Smooth muscle cell (in vitro differentiated cells): ENCODE results near the gene OR1F1. TPM values are rescaled to one million over a fixed set of nuclear protein-coding genes. Genes with fewer than 3 reads are reported as not detected.

ENCODE experiments used
- DNase-seq: peaks from one replicate; lab custom pipeline; 2025; ENCODE audit not compliant: unreplicated experiment; lab: John Stamatoyannopoulos, UW
- H2AFZ ChIP-seq: fragments of 200-600 bp; sonication (generic); 2 replicates; pipeline ENCODE4 v1.6.0; 2016; ENCODE audit warnings: antibody characterized with exemption, low read depth, mild to moderate bottlenecking
- H3F3A ChIP-seq: fragments of 200-600 bp; sonication (generic); 2 replicates; pipeline ENCODE4 v1.6.0; 2017; ENCODE audit warnings: antibody characterized with exemption, low read depth
- H3K27ac ChIP-seq: fragments of 200-600 bp; sonication (generic); 2 replicates; pipeline ENCODE4 v1.5.1; 2016; ENCODE audit warnings: low read depth, mild to moderate bottlenecking
- H3K27me3 ChIP-seq: fragments of 200-600 bp; sonication (generic); 2 replicates; pipeline ENCODE4 v1.6.1; 2016; ENCODE audit warnings: low read depth, mild to moderate bottlenecking
- H3K36me3 ChIP-seq: fragments of 200-600 bp; sonication (generic); 2 replicates; pipeline ENCODE4 v1.5.1; 2016; ENCODE audit warnings: low read depth
- H3K4me1 ChIP-seq: fragments of 200-600 bp; sonication (generic); 2 replicates; pipeline ENCODE4 v1.5.1; 2016; ENCODE audit warnings: low read depth
- H3K4me2 ChIP-seq: fragments of 200-600 bp; sonication (generic); 2 replicates; pipeline ENCODE4 v1.6.0; 2016; ENCODE audit warnings: mild to moderate bottlenecking
- H3K4me3 ChIP-seq: fragments of 200-600 bp; sonication (generic); 2 replicates; pipeline ENCODE4 v1.5.1; 2016; ENCODE audit warnings: mild to moderate bottlenecking
- H3K79me2 ChIP-seq: fragments of 200-600 bp; sonication (generic); 2 replicates; pipeline ENCODE4 v1.6.0; 2016; ENCODE audit warnings: low read depth, mild to moderate bottlenecking
- H3K9ac ChIP-seq: fragments of 200-600 bp; sonication (generic); 2 replicates; pipeline ENCODE4 v1.6.0; 2016; ENCODE audit warnings: low read depth
- H3K9me3 ChIP-seq: fragments of 200-600 bp; sonication (generic); replicated peaks from 2 replicates; pipeline ENCODE4 v1.5.1; 2016; ENCODE audit warnings: low read depth
- H4K20me1 ChIP-seq: fragments of 200-600 bp; sonication (generic); 2 replicates; pipeline ENCODE4 v1.6.0; 2016; ENCODE audit warnings: low read depth
- CTCF ChIP-seq: fragments of 200-600 bp; sonication (generic); IDR thresholded peaks from 2 replicates; pipeline ENCODE4 v1.5.1; 2017; ENCODE audit warnings: borderline replicate concordance, mild to moderate bottlenecking, antibody characterized with exemption; ENCODE audit not compliant: insufficient read depth, poor library complexity, severe bottlenecking
- WGBS: methylation state at CpG from one replicate; pipeline ENCODE4 v1.1.7; 2016; ENCODE audit warnings: low lambda C conversion rate; 5-methylcytosine and 5-hydroxymethylcytosine counted together
- polyA plus RNA-seq: library from polyadenylated mRNA; unstranded; fragments of >200 nt; fragmentation: Nextera tagmentation; extraction: Ambion mirVana; gene quantifications from 2 replicates; pipeline ENCODE4 v1.2.1, GENCODE V29; 2016
- total RNA-seq: library from RNA; depleted of rRNA; stranded (reverse); fragments of >200 nt; gene quantifications from 2 replicates; pipeline ENCODE4 v1.2.3, GENCODE V29; 2014

OR1F1 gene
- total and polyA plus RNA-seq, 2 experiments from 2014 or later = not detected

- Histone ChIP-seq H3K9me3 (no peaks in the 10 kb centered on the region), H3K4me3 (no peak overlapping the region), H3K4me1 (no peaks in the 10 kb centered on the region), H3K79me2 (no peaks in the 10 kb centered on the region), H3K27ac (no peak overlapping the region), H4K20me1 (no peaks in the 10 kb centered on the region), H3F3A (no peaks in the 10 kb centered on the region), H3K36me3 (no peaks in the 10 kb centered on the region), H3K4me2 (no peak overlapping the region), H2AFZ (no peak overlapping the region), H3K27me3 (no peaks in the 10 kb centered on the region), H3K9ac (no peak overlapping the region)
- WGBS = 87% methylated on average over 5 of the region's 5 CpGs
- no peak for TF ChIP-seq CTCF
- no peak for DNase-seq
These were observed 60.6 kb downstream of the OR1F1 start for GRCh38 chr16:3248596-3248995.

DNA sequence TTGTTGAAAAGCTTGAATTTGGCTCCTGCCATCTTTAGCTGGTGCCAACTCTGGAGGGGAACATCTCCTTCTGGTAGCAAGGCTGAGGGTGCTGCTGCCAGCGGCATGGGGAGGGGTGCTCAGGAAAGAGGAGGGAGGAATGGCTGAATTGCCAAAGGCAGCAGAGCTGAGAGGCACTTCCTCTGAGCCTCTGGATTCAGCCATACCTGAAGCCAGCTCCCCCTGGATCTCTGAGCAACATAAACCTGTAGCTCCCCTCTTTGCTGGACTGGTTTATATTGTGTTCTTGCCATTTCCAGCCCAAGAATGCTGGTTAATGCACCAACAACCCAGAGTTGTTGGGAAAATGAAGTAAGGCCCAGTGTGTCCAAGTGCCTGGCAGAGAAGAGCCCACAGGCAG is 61.0 kb downstream of the OR1F1 start:
- H2AFZ ChIP-seq = no peak overlapping the region
- TF ChIP-seq CTCF = no peak
- no peak for DNase-seq
- no peaks in the 10 kb centered on the region for H4K20me1 ChIP-seq
- H3K27ac ChIP-seq = no peak overlapping the region
- no peaks in the 10 kb centered on the region for H3F3A ChIP-seq
- H3K4me3 ChIP-seq = no peak overlapping the region
- H3K4me2 ChIP-seq = no peak overlapping the region
- no peaks in the 10 kb centered on the region for H3K4me1 ChIP-seq
- no peaks in the 10 kb centered on the region for H3K27me3 ChIP-seq
- 89% methylated on average over 1 of the region's 1 CpG for WGBS
- no peaks in the 10 kb centered on the region for H3K79me2 ChIP-seq
- no peaks in the 10 kb centered on the region for H3K9me3 ChIP-seq
- H3K36me3 ChIP-seq = no peaks in the 10 kb centered on the region
- H3K9ac ChIP-seq = no peak overlapping the region

DNA sequence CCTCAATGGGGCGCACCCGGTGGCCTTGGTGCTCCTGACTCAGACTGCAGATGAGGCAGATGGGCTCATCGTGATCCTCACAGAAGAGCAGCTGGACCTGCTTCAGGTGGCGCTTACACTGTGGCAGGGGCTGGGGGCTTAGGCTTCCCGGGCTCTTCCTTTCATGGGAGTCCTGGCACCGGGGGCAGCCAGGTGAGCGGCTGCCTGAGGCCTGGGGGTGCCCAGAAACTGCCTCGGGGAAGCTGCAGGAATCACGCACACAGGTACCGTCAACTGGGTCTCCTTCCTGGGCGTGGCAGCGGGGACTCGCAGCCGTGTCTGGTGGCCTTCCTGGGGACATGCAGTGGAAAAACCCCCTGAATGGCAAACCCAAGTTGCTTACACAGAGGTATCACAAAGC is 61.4 kb downstream of the OR1F1 start:
- H3F3A ChIP-seq = no peaks in the 10 kb centered on the region
- H2AFZ ChIP-seq = no peak overlapping the region
- H3K4me3 ChIP-seq = no peak overlapping the region
- no peaks in the 10 kb centered on the region for H3K4me1 ChIP-seq
- no peaks in the 10 kb centered on the region for H3K27me3 ChIP-seq
- no peak for TF ChIP-seq CTCF
- DNase-seq = no peak
- no peaks in the 10 kb centered on the region for H4K20me1 ChIP-seq
- WGBS = 86% methylated on average over 12 of the region's 14 CpGs
- H3K4me2 ChIP-seq = no peak overlapping the region
- no peak overlapping the region for H3K9ac ChIP-seq
- no peaks in the 10 kb centered on the region for H3K36me3 ChIP-seq
- H3K27ac ChIP-seq = no peak overlapping the region
- H3K79me2 ChIP-seq = no peaks in the 10 kb centered on the region
- H3K9me3 ChIP-seq = no peaks in the 10 kb centered on the region

DNA sequence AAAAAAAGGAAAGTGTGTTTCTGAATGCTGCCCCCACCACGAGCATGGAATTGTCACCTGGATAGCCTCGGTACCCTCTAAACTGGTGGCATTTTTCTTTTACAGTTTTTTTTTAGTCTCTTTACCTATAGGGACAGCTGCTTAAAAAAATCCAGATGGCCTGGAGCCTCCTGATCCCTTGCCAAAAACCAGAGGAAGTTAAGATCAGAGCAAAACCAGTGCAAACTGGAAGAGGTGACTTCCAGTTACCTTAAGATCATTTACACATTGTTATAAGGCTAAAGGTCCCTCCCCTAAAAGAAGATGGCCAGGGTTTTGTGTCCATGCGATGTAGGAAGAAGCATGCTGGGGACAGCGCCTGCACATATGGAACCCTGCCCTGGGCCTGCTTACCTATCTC is 65.0 kb downstream of the OR1F1 start:
- H3K27me3 ChIP-seq = no peaks in the 10 kb centered on the region
- DNase-seq = no peak
- 88% methylated on average over 4 of the region's 4 CpGs for WGBS
- no peak overlapping the region for H3K9ac ChIP-seq
- H3K4me2 ChIP-seq = no peak overlapping the region
- no peaks in the 10 kb centered on the region for H3K9me3 ChIP-seq
- H3K27ac ChIP-seq = no peak overlapping the region
- no peak overlapping the region for H2AFZ ChIP-seq
- no peaks in the 10 kb centered on the region for H4K20me1 ChIP-seq
- H3K79me2 ChIP-seq = no peaks in the 10 kb centered on the region
- no peaks in the 10 kb centered on the region for H3K4me1 ChIP-seq
- no peak for TF ChIP-seq CTCF
- H3K4me3 ChIP-seq = no peak overlapping the region
- no peaks in the 10 kb centered on the region for H3F3A ChIP-seq
- no peaks in the 10 kb centered on the region for H3K36me3 ChIP-seq
